NOMO-1 (cell line): ENCODE measurements around the gene LACC1.

ENCODE experiments used
- DNase-seq, 2 experiments: peaks; one replicate each; lab custom pipeline; 2025; ENCODE audit not compliant: unreplicated experiment in 2 of 2; lab: John Stamatoyannopoulos, UW

The LACC1 gene

DNA sequence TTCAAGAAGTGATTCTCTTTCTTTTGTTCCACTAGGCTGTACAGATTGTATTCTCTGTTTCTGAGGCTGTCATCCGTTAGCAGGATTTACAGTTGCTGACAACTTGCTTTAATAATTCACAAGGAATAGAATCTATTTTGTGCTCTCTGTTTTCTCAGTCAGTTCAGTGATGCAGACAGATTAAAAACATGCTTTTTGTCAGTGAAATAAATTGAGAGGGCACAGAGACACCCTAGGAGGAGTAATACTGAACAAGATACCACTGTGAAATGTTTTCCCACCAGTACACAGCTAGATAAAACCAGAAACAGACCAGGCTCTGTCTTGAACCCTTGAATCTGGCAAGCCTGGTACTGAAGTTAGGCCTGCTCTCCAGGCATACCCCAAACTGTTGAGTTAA lies 58.7 kb downstream of the LACC1 start:
- no peak for DNase-seq

DNA sequence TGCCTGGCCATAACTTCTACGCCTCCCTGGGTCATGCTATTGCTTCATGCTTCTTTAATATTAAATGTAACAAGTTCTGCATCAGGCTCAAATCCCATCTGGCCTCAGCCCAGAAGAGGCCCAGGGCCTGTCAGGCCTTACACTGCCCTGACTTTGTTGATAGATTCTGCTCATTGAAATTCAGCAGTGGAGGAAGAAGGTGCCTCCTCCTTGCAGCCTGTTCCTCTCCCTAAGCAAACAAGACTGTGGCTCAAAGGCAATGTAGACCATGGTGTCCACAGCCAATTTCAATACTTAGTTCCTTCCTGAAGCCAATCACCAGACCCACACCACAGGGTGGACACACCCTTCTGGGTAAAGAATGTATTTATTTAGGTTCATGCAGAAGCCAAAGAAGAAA lies 59.4 kb downstream of the LACC1 start:
- DNase-seq: no peak

DNA sequence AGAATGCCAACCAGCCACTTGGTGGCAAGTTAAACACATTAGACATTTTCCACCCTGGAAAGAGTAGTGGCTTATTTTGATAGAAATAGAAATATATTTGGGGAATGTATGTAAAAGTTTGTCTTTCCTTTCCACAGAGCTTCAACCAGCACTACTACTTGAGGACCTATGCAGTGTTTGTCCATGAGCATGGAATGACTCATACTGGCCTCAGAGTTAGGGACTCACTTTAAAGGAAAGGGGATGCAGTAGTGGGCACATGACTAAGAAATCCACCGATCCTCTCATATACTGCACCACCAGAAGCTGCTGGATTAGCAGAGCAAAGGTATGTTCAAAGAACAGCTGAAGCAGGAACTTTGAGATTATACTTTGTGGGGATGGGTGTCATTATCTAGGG lies 62.6 kb downstream of the LACC1 start:
- no peak for DNase-seq
